Spleen (tissue), 7 donors: ENCODE data around the gene LASP1.

Source experiments
- POLR2A ChIP-seq, 3 donors: fragments of 450-650 bp; IDR thresholded peaks; one replicate each; pipeline ENCODE4 v1.5.1; 2017; ENCODE audit warnings: antibody characterized with exemption in 3 of 3, mild to moderate bottlenecking in 1 of 3
- TF ChIP-seq, protein P1 (sequence below), 11 experiments: fragments of 200-600 bp in 7 of 11; fragments of 450-650 bp in 4 of 11; sonication (generic) in 4 of 11; IDR thresholded peaks in 8 of 11; conservative IDR thresholded peaks in 3 of 11; 1 replicate in 7 of 11; 2 replicates in 4 of 11; pipeline versions ENCODE4 v1.4.0 to v1.8.0; 2016 to 2021; ENCODE audit warnings: antibody characterized with exemption in 11 of 11, inconsistent platforms in 4 of 11, mild to moderate bottlenecking in 1 of 11
- donor health status: DM: no; HTN: no; CAD: no; lungs with moderate emphysema.
- donor health status: DM: no; HTN: no; CAD: no.
- donor health status: DM: no; HTN: no; CAD: no.

DNA sequence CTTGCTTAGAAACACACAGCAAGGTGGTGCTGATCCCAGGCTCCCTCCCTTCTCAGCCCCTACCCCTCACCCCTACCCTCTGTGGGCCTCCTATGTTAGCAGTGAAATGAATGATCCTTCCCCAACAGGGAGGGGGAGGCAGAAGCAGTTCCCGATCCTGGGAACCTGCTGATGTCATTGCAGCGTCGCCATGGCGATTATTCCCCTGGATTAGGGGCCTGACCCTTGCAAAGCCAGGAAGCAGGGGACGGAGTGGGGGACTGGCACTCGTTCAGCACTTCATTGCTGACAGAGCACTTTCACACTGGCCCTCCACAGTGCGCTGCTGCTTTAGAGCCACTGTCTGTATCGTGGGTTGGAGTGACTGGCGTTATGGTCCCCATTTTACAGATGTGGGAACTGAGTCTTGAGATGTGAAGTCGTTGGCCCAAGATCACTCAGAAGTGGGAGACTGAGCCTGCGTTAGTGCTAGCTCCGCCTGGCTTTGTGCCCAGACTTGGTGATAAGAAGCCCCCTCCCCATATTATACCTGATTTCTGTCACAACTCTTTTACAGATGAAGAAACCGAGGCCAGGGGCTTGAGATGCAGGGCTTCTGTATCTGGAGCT lies 26.6 kb downstream of the LASP1 start:
- TF ChIP-seq, protein P1, sequence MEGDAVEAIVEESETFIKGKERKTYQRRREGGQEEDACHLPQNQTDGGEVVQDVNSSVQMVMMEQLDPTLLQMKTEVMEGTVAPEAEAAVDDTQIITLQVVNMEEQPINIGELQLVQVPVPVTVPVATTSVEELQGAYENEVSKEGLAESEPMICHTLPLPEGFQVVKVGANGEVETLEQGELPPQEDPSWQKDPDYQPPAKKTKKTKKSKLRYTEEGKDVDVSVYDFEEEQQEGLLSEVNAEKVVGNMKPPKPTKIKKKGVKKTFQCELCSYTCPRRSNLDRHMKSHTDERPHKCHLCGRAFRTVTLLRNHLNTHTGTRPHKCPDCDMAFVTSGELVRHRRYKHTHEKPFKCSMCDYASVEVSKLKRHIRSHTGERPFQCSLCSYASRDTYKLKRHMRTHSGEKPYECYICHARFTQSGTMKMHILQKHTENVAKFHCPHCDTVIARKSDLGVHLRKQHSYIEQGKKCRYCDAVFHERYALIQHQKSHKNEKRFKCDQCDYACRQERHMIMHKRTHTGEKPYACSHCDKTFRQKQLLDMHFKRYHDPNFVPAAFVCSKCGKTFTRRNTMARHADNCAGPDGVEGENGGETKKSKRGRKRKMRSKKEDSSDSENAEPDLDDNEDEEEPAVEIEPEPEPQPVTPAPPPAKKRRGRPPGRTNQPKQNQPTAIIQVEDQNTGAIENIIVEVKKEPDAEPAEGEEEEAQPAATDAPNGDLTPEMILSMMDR (IDR thresholded peaks at IDR 0.05 in 8 of 11, conservative IDR thresholded peaks at IDR 0.05 in 3 of 11) = no peak
- no peak for TF ChIP-seq POLR2A (IDR thresholded peaks at IDR 0.05)
